Measurements from ENCODE around the gene PCSK2.

PCSK2 gene

GRCh38 chr20:17395729-17396128 lies 168.9 kb downstream of the PCSK2 start:
- no peak for DNase-seq (ENCODE audit: low read depth in 2 of 2)

GRCh38 chr20:17399303-17399985 lies 172.6 kb downstream of the PCSK2 start:
- no peak for DNase-seq (ENCODE audit: low read depth in 2 of 2)

- no peak for DNase-seq (ENCODE audit: low read depth in 2 of 2)
Observed at GRCh38 chr20:17403461-17403860, 176.6 kb downstream of the PCSK2 start.

GRCh38 chr20:17406051-17406590 lies 179.3 kb downstream of the PCSK2 start:
- DNase-seq (ENCODE audit: low read depth in 2 of 2): no peak

- no peak for DNase-seq (ENCODE audit: low read depth in 2 of 2)
Observed at GRCh38 chr20:17407550-17407949, 180.7 kb downstream of the PCSK2 start.

- no peak for DNase-seq (ENCODE audit: low read depth in 2 of 2)
Observed at GRCh38 chr20:17417225-17417624, 190.4 kb downstream of the PCSK2 start.

- no peak for DNase-seq (ENCODE audit: low read depth in 2 of 2)
Observed at GRCh38 chr20:17418737-17419136, 191.9 kb downstream of the PCSK2 start.

- DNase-seq (ENCODE audit: low read depth in 2 of 2): no peak
Observed at GRCh38 chr20:17419479-17420041, 192.7 kb downstream of the PCSK2 start.

GRCh38 chr20:17421493-17421892 lies 194.7 kb downstream of the PCSK2 start:
- no peak for DNase-seq (ENCODE audit: low read depth in 2 of 2)

- DNase-seq (ENCODE audit: low read depth in 2 of 2): no peak
Observed at GRCh38 chr20:17423782-17424181, 196.9 kb downstream of the PCSK2 start.

GRCh38 chr20:17427638-17428037 lies 200.8 kb downstream of the PCSK2 start:
- DNase-seq (ENCODE audit: low read depth in 2 of 2): no peak

GRCh38 chr20:17430125-17430950 lies 203.5 kb downstream of the PCSK2 start:
- DNase-seq (ENCODE audit: low read depth in 2 of 2): no peak

GRCh38 chr20:17431621-17432364 lies 205.0 kb downstream of the PCSK2 start:
- peak; percentile 33 to 35 for DNase-seq (ENCODE audit: low read depth in 2 of 2)

- no peak for DNase-seq (ENCODE audit: low read depth in 2 of 2)
Observed at GRCh38 chr20:17436664-17437063, 209.8 kb downstream of the PCSK2 start.

- DNase-seq (ENCODE audit: low read depth in 2 of 2): no peak
Observed at GRCh38 chr20:17437251-17437650, 210.4 kb downstream of the PCSK2 start.

- DNase-seq (ENCODE audit: low read depth in 2 of 2): no peak
Observed at GRCh38 chr20:17438436-17439039, 211.7 kb downstream of the PCSK2 start.

- no peak for DNase-seq (ENCODE audit: low read depth in 2 of 2)
Observed at GRCh38 chr20:17439616-17440296, 212.9 kb downstream of the PCSK2 start.

- DNase-seq (ENCODE audit: low read depth in 2 of 2): no peak
Observed at GRCh38 chr20:17441745-17442144, 214.9 kb downstream of the PCSK2 start.

- no peak for DNase-seq (ENCODE audit: low read depth in 2 of 2)
Observed at GRCh38 chr20:17442588-17442987, 215.7 kb downstream of the PCSK2 start.

- DNase-seq (ENCODE audit: low read depth in 2 of 2): no peak
Observed at GRCh38 chr20:17443131-17443858, 216.5 kb downstream of the PCSK2 start.
